GM06990 (cell line): Measurements from ENCODE around the gene SERPINA3.
"Not testable (repeated sequence)": the region's sequence is repeated elsewhere in the genome, so short reads cannot be mapped to it uniquely, and the experiment has no call there.

ENCODE experiments used
- DNase-seq: peaks from one replicate; pipeline ENCODE4 v3.0.0-alpha.2; 2011; ENCODE audit not compliant: insufficient read length; ENCODE audit errors: extremely low read depth
- H3K27me3 ChIP-seq: replicated peaks from 2 replicates; pipeline ENCODE4 v1.6.0; 2011; ENCODE audit warnings: low read length; ENCODE audit not compliant: control insufficient read depth, insufficient read depth
- H3K36me3 ChIP-seq: 2 replicates; pipeline ENCODE4 v1.5.1; 2011; ENCODE audit warnings: low read length; ENCODE audit not compliant: control insufficient read depth, insufficient read depth
- H3K4me3 ChIP-seq: replicated peaks from 2 replicates; pipeline ENCODE4 v1.5.1; 2011; ENCODE audit warnings: low read depth, mild to moderate bottlenecking, control low read depth, low read length
- TF ChIP-seq, protein P1 (sequence below): IDR thresholded peaks from 2 replicates; pipeline ENCODE4 v1.5.1; 2011; ENCODE audit warnings: low read length, control low read depth, mild to moderate bottlenecking, inconsistent platforms; ENCODE audit not compliant: insufficient read depth, poor library complexity, severe bottlenecking

Gene SERPINA3

DNA sequence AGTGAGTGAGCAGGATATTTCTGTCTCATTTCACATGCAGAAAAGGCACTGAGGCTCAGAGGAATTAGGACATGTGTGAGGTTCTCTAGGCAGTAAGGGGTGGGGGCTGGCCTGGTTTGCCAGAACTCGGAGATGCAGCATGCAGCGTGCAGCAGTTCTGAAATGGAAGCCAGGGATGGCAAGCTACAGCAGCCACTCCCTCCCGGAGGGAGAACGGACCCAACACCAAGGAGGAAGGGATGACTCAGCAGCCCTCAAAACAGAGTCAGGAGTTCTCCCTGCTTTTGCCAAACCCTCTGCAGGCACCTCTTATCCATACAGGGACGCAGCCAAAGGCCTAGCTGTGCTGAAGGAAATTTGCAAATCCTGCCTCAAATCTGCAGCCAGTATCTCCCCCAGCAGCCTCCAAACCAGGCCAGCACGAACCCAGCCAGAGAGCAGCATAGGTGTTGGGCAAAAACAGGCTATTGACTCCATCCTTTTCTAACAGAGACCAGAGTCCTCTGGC lies 10.3 kb upstream of the SERPINA3 start:
- Histone ChIP-seq H3K27me3 (peaks cover 1% of the 10 kb centered on the region), H3K36me3 (no peaks in the 10 kb centered on the region), H3K4me3 (no peak overlapping the region)
- no peak for DNase-seq
- TF ChIP-seq, protein P1, sequence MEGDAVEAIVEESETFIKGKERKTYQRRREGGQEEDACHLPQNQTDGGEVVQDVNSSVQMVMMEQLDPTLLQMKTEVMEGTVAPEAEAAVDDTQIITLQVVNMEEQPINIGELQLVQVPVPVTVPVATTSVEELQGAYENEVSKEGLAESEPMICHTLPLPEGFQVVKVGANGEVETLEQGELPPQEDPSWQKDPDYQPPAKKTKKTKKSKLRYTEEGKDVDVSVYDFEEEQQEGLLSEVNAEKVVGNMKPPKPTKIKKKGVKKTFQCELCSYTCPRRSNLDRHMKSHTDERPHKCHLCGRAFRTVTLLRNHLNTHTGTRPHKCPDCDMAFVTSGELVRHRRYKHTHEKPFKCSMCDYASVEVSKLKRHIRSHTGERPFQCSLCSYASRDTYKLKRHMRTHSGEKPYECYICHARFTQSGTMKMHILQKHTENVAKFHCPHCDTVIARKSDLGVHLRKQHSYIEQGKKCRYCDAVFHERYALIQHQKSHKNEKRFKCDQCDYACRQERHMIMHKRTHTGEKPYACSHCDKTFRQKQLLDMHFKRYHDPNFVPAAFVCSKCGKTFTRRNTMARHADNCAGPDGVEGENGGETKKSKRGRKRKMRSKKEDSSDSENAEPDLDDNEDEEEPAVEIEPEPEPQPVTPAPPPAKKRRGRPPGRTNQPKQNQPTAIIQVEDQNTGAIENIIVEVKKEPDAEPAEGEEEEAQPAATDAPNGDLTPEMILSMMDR, result no peak

- TF ChIP-seq, protein P1, result no peak
- H3K36me3 ChIP-seq, result no peaks in the 10 kb centered on the region
- peaks cover 1% of the 10 kb centered on the region for H3K27me3 ChIP-seq
- no peak overlapping the region for H3K4me3 ChIP-seq
- no peak for DNase-seq
Measured at GRCh38 chr14:94602722-94603121, 9.5 kb upstream of the SERPINA3 start.

- Histone ChIP-seq H3K36me3 (no peaks in the 10 kb centered on the region), H3K27me3 (peaks cover 1% of the 10 kb centered on the region), H3K4me3 (no peak overlapping the region)
- TF ChIP-seq, protein P1, result no peak
- no peak for DNase-seq
Measured at GRCh38 chr14:94605361-94605760, 6.8 kb upstream of the SERPINA3 start.

- DNase-seq, H3K27me3 ChIP-seq, H3K4me3 ChIP-seq, H3K36me3 ChIP-seq: not testable (repeated sequence)
Measured at GRCh38 chr14:94608966-94609365, 3.2 kb upstream of the SERPINA3 start.

- H3K27me3 ChIP-seq, result no peaks in the 10 kb centered on the region; the same call in 1 of the 2 replicates
- DNase-seq, result no peak
- no peak overlapping the region for H3K4me3 ChIP-seq
- TF ChIP-seq, protein P1, result no peak
- no peaks in the 10 kb centered on the region for H3K36me3 ChIP-seq
Measured at GRCh38 chr14:94611179-94611578, 1.0 kb upstream of the SERPINA3 start.

- Histone ChIP-seq H3K27me3 (no peaks in the 10 kb centered on the region; the same call in 1 of the 2 replicates), H3K4me3 (no peak overlapping the region), H3K36me3 (no peaks in the 10 kb centered on the region)
- TF ChIP-seq, protein P1, result no peak
- DNase-seq, result no peak
Measured at GRCh38 chr14:94612580-94613554, 676 bp downstream of the SERPINA3 start.
